Measurements from ENCODE around the gene PFDN5.
"Not testable (repeated sequence)": the region's sequence is repeated elsewhere in the genome, so short reads cannot be mapped to it uniquely, and the experiment has no call there.

Gene PFDN5

GRCh38 chr12:53286448-53286847 lies 8.9 kb upstream of the PFDN5 start:
- no peak for DNase-seq (ENCODE audit: low read depth, low spot score)

GRCh38 chr12:53287741-53288216 lies 7.6 kb upstream of the PFDN5 start:
- no peak for DNase-seq (ENCODE audit: low read depth, low spot score)

GRCh38 chr12:53288322-53288721 lies 7.0 kb upstream of the PFDN5 start:
- DNase-seq (ENCODE audit: low read depth, low spot score): no peak

GRCh38 chr12:53289891-53290290 lies 5.5 kb upstream of the PFDN5 start:
- no peak for DNase-seq (ENCODE audit: low read depth, low spot score)

GRCh38 chr12:53290661-53291060 lies 4.7 kb upstream of the PFDN5 start:
- DNase-seq (ENCODE audit: low read depth, low spot score): no peak

- DNase-seq (ENCODE audit: low read depth, low spot score): no peak
Observed at GRCh38 chr12:53292426-53292825, 2.9 kb upstream of the PFDN5 start.

- no peak for DNase-seq (ENCODE audit: low read depth, low spot score)
Observed at GRCh38 chr12:53295891-53296219, 513 bp downstream of the PFDN5 start.

GRCh38 chr12:53297106-53297505 lies 1.8 kb downstream of the PFDN5 start:
- not testable (repeated sequence) for DNase-seq (ENCODE audit: low read depth, low spot score)

- no peak for DNase-seq (ENCODE audit: low read depth, low spot score)
Observed at GRCh38 chr12:53298164-53298563, 2.8 kb downstream of the PFDN5 start.

GRCh38 chr12:53299101-53299453 lies 3.7 kb downstream of the PFDN5 start:
- DNase-seq (ENCODE audit: low read depth, low spot score): no peak

- DNase-seq (ENCODE audit: low read depth, low spot score): peak; percentile 43
Observed at GRCh38 chr12:53299454-53300180, 4.3 kb downstream of the PFDN5 start, which contains the start of gene MYG1. Gene MYG1 (plus strand): TSS chr12:53299695. CDS start chr12:53299738, 43 bp downstream.

GRCh38 chr12:53300187-53300586 lies 4.8 kb downstream of the PFDN5 start:
- no peak for DNase-seq (ENCODE audit: low read depth, low spot score)

- DNase-seq (ENCODE audit: low read depth, low spot score): no peak
Observed at GRCh38 chr12:53302903-53303302, 7.6 kb downstream of the PFDN5 start.

GRCh38 chr12:53306826-53307225 lies 11.5 kb downstream of the PFDN5 start:
- DNase-seq (ENCODE audit: low read depth, low spot score): no peak

- DNase-seq (ENCODE audit: low read depth, low spot score): no peak
Observed at GRCh38 chr12:53308276-53308675, 12.9 kb downstream of the PFDN5 start.

- no peak for DNase-seq (ENCODE audit: low read depth, low spot score)
Observed at GRCh38 chr12:53313996-53314395, 18.7 kb downstream of the PFDN5 start.

- no peak for DNase-seq (ENCODE audit: low read depth, low spot score)
Observed at GRCh38 chr12:53320352-53321195, 25.2 kb downstream of the PFDN5 start.

GRCh38 chr12:53324113-53324778 lies 28.9 kb downstream of the PFDN5 start:
- no peak for DNase-seq (ENCODE audit: low read depth, low spot score)

GRCh38 chr12:53324779-53325510 lies 29.6 kb downstream of the PFDN5 start:
- no peak for DNase-seq (ENCODE audit: low read depth, low spot score)

GRCh38 chr12:53325511-53326061 lies 30.2 kb downstream of the PFDN5 start:
- no peak for DNase-seq (ENCODE audit: low read depth, low spot score)

- DNase-seq (ENCODE audit: low read depth, low spot score): no peak
Observed at GRCh38 chr12:53326460-53327185, 31.3 kb downstream of the PFDN5 start.
